K562 (cell line): ENCODE data around the gene CEP120. TPM values are rescaled to one million over a fixed set of nuclear protein-coding genes. Genes with fewer than 3 reads are reported as not detected.

Source experiments
- ATAC-seq: fragments of 200-7000 bp; cut with Tn5 transposase; 3 replicates; pipeline ENCODE4 v1.9.1; 2020; ENCODE audit warnings: moderate library complexity
- BruUV-seq: library from RNA; stranded (reverse); fragments of 400-500 nt; replicated peaks from 2 replicates; lab custom pipeline; 2021; lab: Mats Ljungman, UMichigan
- CTCF ChIA-PET: fragments of 300-600 bp; formaldehyde crosslinking; extraction: SDS; loops from one replicate; lab custom pipeline; 2021; ENCODE audit warnings: low intra/inter-chr PET ratio; lab: Yijun Ruan, JAX
- POLR2A ChIA-PET: fragments of 300-600, 350-650 bp; sonication (Branson Sonifier 250); formaldehyde crosslinking; extraction: SDS; loops from one replicate; lab custom pipeline; 2021; ENCODE audit warnings: antibody characterized with exemption, inconsistent platforms; lab: Yijun Ruan, JAX
- DNase-seq, 4 experiments: peaks; one replicate each; pipeline versions ENCODE4 v3.0.0 to v3.0.0-alpha.2; 2011 to 2018; ENCODE audit warnings: low spot score in 3 of 4, mixed read lengths in 3 of 4; ENCODE audit errors: extremely low read depth in 1 of 4
- FAIRE-seq: peaks from 2 replicates; lab custom pipeline; 2011; peaks lifted over from hg19 to GRCh38; lab: Jason Lieb, UNC
- H2AFZ ChIP-seq: 2 replicates; pipeline ENCODE4 v1.6.0; 2011; ENCODE audit warnings: low read depth, low read length, control low read depth, inconsistent platforms
- H3K27ac ChIP-seq: fragments of 200-600 bp; 3 replicates; pipeline ENCODE4 v1.8.0; 2011; ENCODE audit warnings: low read depth, mild to moderate bottlenecking, control low read depth, inconsistent platforms, low read length, moderate library complexity, mixed read lengths; ENCODE audit errors: extremely low read depth
- H3K27me3 ChIP-seq, 2 experiments: fragments of 300-600 bp in 1 of 2; 2 replicates in 1 of 2; 3 replicates in 1 of 2; pipeline versions ENCODE4 v1.6.0 to v1.8.0; 2011; ENCODE audit warnings: inconsistent platforms in 2 of 2, low read length in 2 of 2, mild to moderate bottlenecking in 1 of 2, mixed read lengths in 1 of 2, moderate library complexity in 1 of 2; ENCODE audit not compliant: control insufficient read depth in 2 of 2, insufficient read depth in 2 of 2
- H3K36me3 ChIP-seq: fragments of 300-600 bp; 3 replicates; pipeline ENCODE4 v1.8.0; 2011; ENCODE audit warnings: mild to moderate bottlenecking, low read length, inconsistent platforms; ENCODE audit not compliant: control insufficient read depth, insufficient read depth
- H3K4me1 ChIP-seq, 2 experiments: fragments of 200-600 bp in 1 of 2; replicated peaks in 1 of 2; 2 replicates in 1 of 2; 3 replicates in 1 of 2; pipeline versions ENCODE4 v1.5.1 to v1.8.0; 2011; ENCODE audit warnings: inconsistent platforms in 2 of 2, low read length in 2 of 2, mild to moderate bottlenecking in 1 of 2, mixed read lengths in 1 of 2, moderate library complexity in 1 of 2; ENCODE audit not compliant: control insufficient read depth in 2 of 2, insufficient read depth in 2 of 2
- H3K4me2 ChIP-seq: 2 replicates; pipeline ENCODE4 v1.6.1; 2011; ENCODE audit warnings: low read length, control low read depth, inconsistent platforms, mixed read lengths; ENCODE audit not compliant: insufficient read depth
- H3K4me3 ChIP-seq: fragments of 200-600 bp; sonication (generic), shearing (Covaris generic); 2 replicates; pipeline ENCODE4 v1.5.1; 2016; ENCODE audit warnings: control low read depth, inconsistent platforms
- H3K79me2 ChIP-seq: fragments of 200-600 bp; 3 replicates; pipeline ENCODE4 v1.8.0; 2011; ENCODE audit warnings: low read length, inconsistent platforms; ENCODE audit not compliant: control insufficient read depth, insufficient read depth
- H3K9ac ChIP-seq, 2 experiments: 2 replicates each; pipeline versions ENCODE4 v1.6.0 to v1.6.1; 2011; ENCODE audit warnings: low read depth in 2 of 2, low read length in 2 of 2, control low read depth in 1 of 2, inconsistent platforms in 1 of 2, mild to moderate bottlenecking in 1 of 2, mixed read lengths in 1 of 2; ENCODE audit not compliant: insufficient read depth in 1 of 2
- H3K9me1 ChIP-seq: one replicate; pipeline ENCODE4 v1.6.0; 2011; ENCODE audit warnings: inconsistent platforms, mild to moderate bottlenecking, low read length, moderate library complexity; ENCODE audit not compliant: control insufficient read depth, insufficient read depth
- H3K9me3 ChIP-seq: replicated peaks from 2 replicates; pipeline ENCODE4 v1.5.1; 2011; ENCODE audit warnings: low read depth, low read length, inconsistent platforms; ENCODE audit not compliant: control insufficient read depth, insufficient read depth
- H4K20me1 ChIP-seq: replicated peaks from 2 replicates; pipeline ENCODE4 v1.6.1; 2011; ENCODE audit warnings: low read length, inconsistent platforms, mixed read lengths; ENCODE audit not compliant: control insufficient read depth, insufficient read depth
- HNRNPH1 ChIP-seq: fragments of 200-400 bp; formaldehyde crosslinking; optimal IDR thresholded peaks from 2 replicates; pipeline ENCODE3; 2017; ENCODE audit warnings: low read depth, mild to moderate bottlenecking, low read length, moderate library complexity
- SRF ChIP-seq, 2 experiments: fragments of 250-450, 450-650 bp in 1 of 2; sonication (Bioruptor Pico) in 1 of 2; sonication (generic) in 1 of 2; formaldehyde crosslinking; IDR thresholded peaks; 2 replicates each; pipeline versions ENCODE4 v1.5.0 to v1.5.1; 2020 to 2022; ENCODE audit warnings: mild to moderate bottlenecking in 1 of 2, missing genetic modification reagents in 1 of 2
- ZNF780A ChIP-seq: fragments of 250-450 bp; sonication (Bioruptor Pico); IDR thresholded peaks from 2 replicates; pipeline ENCODE4 v1.5.0; 2021; ENCODE audit warnings: mild to moderate bottlenecking
- WGBS: fragments of 100-300 bp; shearing (Covaris generic); methylation state at CpG from one replicate; pipeline ENCODE4 v1.1.6; 2016; ENCODE audit warnings: low coverage, mixed read lengths; ENCODE audit not compliant: insufficient coverage; ENCODE audit errors: missing lambda C conversion rate; 5-methylcytosine and 5-hydroxymethylcytosine counted together
- in situ Hi-C: fragments of 300-500 bp; cut with MboI; formaldehyde crosslinking; loops from 4 replicates; pipeline ENCODE4 v1.15.0; 2018; ENCODE audit warnings: inconsistent platforms, mixed read lengths
- intact Hi-C: fragments of 100-400 bp; cut with micrococcal nuclease; formaldehyde crosslinking; loops from 2 replicates; pipeline ENCODE4 v1.14.2; 2022
- polyA plus RNA-seq, 8 experiments: library from polyadenylated mRNA; depleted of rRNA in 4 of 8; stranded (reverse) in 5 of 8; unstranded in 3 of 8; fragments of >200 nt; fragmentation: Nextera tagmentation in 2 of 8; fragmentation: Illumina TruSeq in 1 of 8; extraction: Ambion mirVana in 2 of 8; extraction: Trizol in 1 of 8; gene quantifications; 2 replicates each; pipeline versions ENCODE4 v1.2.1 to v1.2.3, GENCODE V29; 2011 to 2014; ENCODE audit warnings: inconsistent platforms in 1 of 8, missing spikeins in 1 of 8
- total RNA-seq, 7 experiments: library from RNA; depleted of rRNA in 6 of 7; stranded (reverse); fragments of >200 nt in 6 of 7; fragmentation: Illumina TruSeq in 2 of 7; extraction: Trizol in 2 of 7; gene quantifications; 2 replicates each; pipeline versions ENCODE4 v1.2.1 to v1.2.3, GENCODE V29; 2011 to 2021; ENCODE audit warnings: low replicate concordance in 1 of 7

CEP120 gene
- total and polyA plus RNA-seq, 9 of the 15 experiments (the other 6 are each of a cell fraction or from before 2014, with no cell fraction given), result 3.3 to 24.9 (median 14.4) TPM

DNA sequence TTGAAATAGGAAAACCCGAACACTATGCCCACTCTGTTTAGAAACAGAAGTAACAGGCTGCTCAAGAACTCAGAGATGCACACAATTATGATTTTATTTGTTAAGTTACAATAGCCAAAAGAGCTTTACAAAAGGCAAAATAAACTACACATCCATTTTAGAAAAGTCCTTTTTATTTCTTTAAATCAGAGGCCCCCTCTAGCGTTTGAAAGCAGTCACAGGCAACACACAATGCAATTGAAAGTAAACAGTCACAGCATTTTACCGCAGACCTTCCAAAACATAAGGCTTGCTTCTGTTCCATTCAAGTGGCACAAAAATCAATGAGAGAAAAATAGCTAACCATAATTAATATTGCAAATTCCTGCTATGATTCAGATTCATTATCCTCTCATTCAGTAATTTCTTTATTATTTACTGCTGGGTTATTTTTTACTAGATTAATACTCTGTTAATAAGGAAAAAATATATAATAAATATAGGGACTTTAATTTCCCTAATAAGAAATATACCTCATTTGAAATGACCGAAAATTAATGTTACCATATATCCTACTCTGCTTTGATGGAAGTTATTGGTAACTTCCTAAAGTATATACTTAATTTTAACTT, 78.3 kb downstream of the CEP120 start (continued):
- TF ChIP-seq SRF (CRISPR knock-in tag; IDR thresholded peaks at IDR 0.05), result no peak

GRCh38 chr5:123340928-123341327, 82.3 kb downstream of the CEP120 start:
- ChIA-PET POLR2A (interaction anchor here (1.5 kb wide), 1 partner anchor 8 kb away, joined by 3 read pairs; no protein-coding TSS in a partner anchor), CTCF (no interaction called here)
- Histone ChIP-seq H3K36me3 (peaks cover under 1% of the 10 kb centered on the region; the same call in 1 of the 3 replicates), H3K27me3 (no peaks in the 10 kb centered on the region; a peak in 1 of 5 replicates), H3K4me1 (no peaks in the 10 kb centered on the region), H3K4me3 (no peak overlapping the region), H3K4me2 (no peak overlapping the region), H3K9me3 (no peaks in the 10 kb centered on the region), H2AFZ (no peak overlapping the region)
- ATAC-seq, result no peak
- TF ChIP-seq ZNF780A (CRISPR knock-in tag) (no peak), HNRNPH1 (no peak)
- TF ChIP-seq, all 486 proteins: peak for 0
- no peak for DNase-seq
- BruUV-seq, result no TSS peak
- no peak for FAIRE-seq
- intact Hi-C loops, result loop anchor here (10.0 kb wide), 2 partner anchors 274 to 846 kb away; no protein-coding TSS in a partner anchor
- Histone ChIP-seq H3K9ac (no peak overlapping the region), H3K27ac (no peak overlapping the region), H4K20me1 (no peaks in the 10 kb centered on the region), H3K79me2 (no peaks in the 10 kb centered on the region), H3K9me1 (no peaks in the 10 kb centered on the region)
- 50% methylated on average over 2 of the region's 2 CpGs for WGBS
- in situ Hi-C loops, result no loop called here
